ENCODE measurements around the gene ASPSCR1.

Gene ASPSCR1

DNA sequence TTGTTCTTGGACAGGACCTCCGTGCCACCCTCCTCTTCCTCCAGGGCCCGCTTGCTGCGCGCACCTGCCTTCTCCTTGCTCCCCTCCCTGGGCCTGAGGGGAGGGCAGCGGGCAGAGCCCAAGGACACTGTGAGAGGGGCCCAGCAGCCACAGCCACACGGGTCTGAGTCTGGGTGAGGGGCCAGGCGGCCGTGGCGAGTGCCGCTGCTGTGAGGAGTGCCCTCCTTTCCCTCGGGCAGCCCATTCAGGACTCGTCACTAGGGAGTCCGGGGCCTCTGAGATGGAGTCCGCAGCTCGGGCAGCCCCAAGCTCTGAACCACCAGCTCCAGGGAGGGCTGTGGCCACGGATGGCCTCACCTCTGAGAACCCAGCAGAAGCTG lies 82.6 kb downstream of the ASPSCR1 start:
- no peak overlapping the region for H2AFZ ChIP-seq (ENCODE audit: low read depth, low read length, severe bottlenecking)
- no peaks in the 10 kb centered on the region for H3K9me3 ChIP-seq (ENCODE audit: insufficient read depth, low read length)
- H3F3A ChIP-seq (ENCODE audit: insufficient read depth) = no peaks in the 10 kb centered on the region
- peaks cover 3% of the 10 kb centered on the region; the same call in 1 of the 2 replicates for H3K79me2 ChIP-seq (ENCODE audit: insufficient read depth, low read length)
- no peak overlapping the region for H3K27ac ChIP-seq (ENCODE audit: low read depth, low read length)
- no peaks in the 10 kb centered on the region for H4K20me1 ChIP-seq (ENCODE audit: low read depth, low read length)
- TF ChIP-seq CTCF (IDR thresholded peaks at IDR 0.05; ENCODE audit: insufficient read depth, low read length, poor library complexity, severe bottlenecking) = no peak
- no peak for TF ChIP-seq EZH2phosphoT487 (conservative IDR thresholded peaks at IDR 0.05; ENCODE audit: low read length)
- H3K4me3 ChIP-seq (ENCODE audit: insufficient read depth, low read length, poor library complexity, severe bottlenecking) = no peak overlapping the region
- H3K27me3 ChIP-seq (ENCODE audit: low read length) = no peaks in the 10 kb centered on the region
- no peaks in the 10 kb centered on the region for H3K36me3 ChIP-seq (ENCODE audit: low read length)
- no peak overlapping the region for H3K4me2 ChIP-seq (ENCODE audit: low read depth, low read length, poor library complexity, severe bottlenecking)
- no peaks in the 10 kb centered on the region for H3K9me2 ChIP-seq (replicated peaks; ENCODE audit: insufficient read depth, low read length)
- no peak overlapping the region for H3K9ac ChIP-seq (ENCODE audit: low read length)

GRCh38 chr17:82060614-82061013 lies 83.2 kb downstream of the ASPSCR1 start:
- no peak overlapping the region for H2AFZ ChIP-seq (ENCODE audit: low read depth, low read length, severe bottlenecking)
- no peaks in the 10 kb centered on the region for H3K27me3 ChIP-seq (ENCODE audit: low read length)
- no peak overlapping the region for H3K4me3 ChIP-seq (ENCODE audit: insufficient read depth, low read length, poor library complexity, severe bottlenecking)
- TF ChIP-seq EZH2phosphoT487 (conservative IDR thresholded peaks at IDR 0.05; ENCODE audit: low read length) = no peak
- no peak overlapping the region for H3K9ac ChIP-seq (ENCODE audit: low read length)
- no peaks in the 10 kb centered on the region for H3F3A ChIP-seq (ENCODE audit: insufficient read depth)
- H4K20me1 ChIP-seq (ENCODE audit: low read depth, low read length) = no peaks in the 10 kb centered on the region
- peaks cover 8% of the 10 kb centered on the region; the same call in 1 of the 2 replicates for H3K79me2 ChIP-seq (ENCODE audit: insufficient read depth, low read length)
- H3K9me3 ChIP-seq (ENCODE audit: insufficient read depth, low read length) = no peaks in the 10 kb centered on the region
- H3K36me3 ChIP-seq (ENCODE audit: low read length) = no peaks in the 10 kb centered on the region
- H3K27ac ChIP-seq (ENCODE audit: low read depth, low read length) = no peak overlapping the region
- no peaks in the 10 kb centered on the region for H3K9me2 ChIP-seq (replicated peaks; ENCODE audit: insufficient read depth, low read length)
- no peak overlapping the region for H3K4me2 ChIP-seq (ENCODE audit: low read depth, low read length, poor library complexity, severe bottlenecking)

GRCh38 chr17:82061047-82061925 lies 83.9 kb downstream of the ASPSCR1 start:
- Histone ChIP-seq H3F3A (ENCODE audit: insufficient read depth) (no peaks in the 10 kb centered on the region), H3K9ac (ENCODE audit: low read length) (no peak overlapping the region), H3K79me2 (ENCODE audit: insufficient read depth, low read length) (peaks cover 8% of the 10 kb centered on the region; the same call in 1 of the 2 replicates), H3K27me3 (ENCODE audit: low read length) (no peaks in the 10 kb centered on the region), H4K20me1 (ENCODE audit: low read depth, low read length) (no peaks in the 10 kb centered on the region), H3K9me2 (replicated peaks; ENCODE audit: insufficient read depth, low read length) (no peaks in the 10 kb centered on the region), H3K9me3 (ENCODE audit: insufficient read depth, low read length) (no peaks in the 10 kb centered on the region), H3K4me3 (ENCODE audit: insufficient read depth, low read length, poor library complexity, severe bottlenecking) (no peak overlapping the region), H3K27ac (ENCODE audit: low read depth, low read length) (no peak overlapping the region), H3K36me3 (ENCODE audit: low read length) (no peaks in the 10 kb centered on the region), H2AFZ (ENCODE audit: low read depth, low read length, severe bottlenecking) (no peak overlapping the region), H3K4me2 (ENCODE audit: low read depth, low read length, poor library complexity, severe bottlenecking) (no peak overlapping the region)
- no peak for TF ChIP-seq EZH2phosphoT487 (conservative IDR thresholded peaks at IDR 0.05; ENCODE audit: low read length)
- no peak for TF ChIP-seq CTCF (IDR thresholded peaks at IDR 0.05; ENCODE audit: insufficient read depth, low read length, poor library complexity, severe bottlenecking)

Data from SU-DHL-6 (cell line).